B cell (primary cell): ENCODE measurements around the gene DTNA.

ENCODE experiments used
- EZH2 ChIP-seq: IDR thresholded peaks from 2 replicates; pipeline ENCODE4 v1.6.1; 2012; ENCODE audit warnings: borderline replicate concordance, low read depth, mild to moderate bottlenecking, moderate library complexity, low read length; ENCODE audit not compliant: insufficient read depth, poor library complexity, severe bottlenecking
- TF ChIP-seq, protein P1 (sequence below): fragments of 200-600 bp; IDR thresholded peaks from one replicate; pipeline ENCODE4 v1.8.0; 2022; ENCODE audit warnings: antibody characterized with exemption, mild to moderate bottlenecking

DNA sequence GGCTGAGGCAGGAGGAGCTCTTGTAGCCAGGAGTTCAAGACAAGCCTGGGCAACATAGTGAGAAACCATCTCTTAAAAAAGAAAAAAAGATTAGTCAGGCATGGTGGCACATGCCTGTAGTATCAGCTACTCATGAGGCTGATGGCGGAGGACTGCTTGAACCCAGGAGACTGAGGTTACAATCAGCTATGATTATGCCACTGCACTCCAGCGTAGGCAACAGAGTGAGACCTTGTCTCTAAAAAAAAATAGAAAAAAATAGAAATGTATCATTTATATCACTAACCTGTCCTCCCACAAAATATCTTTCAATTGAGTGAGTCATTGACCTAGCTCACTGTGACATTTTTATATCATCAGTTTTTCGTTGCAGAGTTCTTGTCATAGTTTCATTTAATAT lies 152.5 kb downstream of the DTNA start:
- TF ChIP-seq, protein P1, sequence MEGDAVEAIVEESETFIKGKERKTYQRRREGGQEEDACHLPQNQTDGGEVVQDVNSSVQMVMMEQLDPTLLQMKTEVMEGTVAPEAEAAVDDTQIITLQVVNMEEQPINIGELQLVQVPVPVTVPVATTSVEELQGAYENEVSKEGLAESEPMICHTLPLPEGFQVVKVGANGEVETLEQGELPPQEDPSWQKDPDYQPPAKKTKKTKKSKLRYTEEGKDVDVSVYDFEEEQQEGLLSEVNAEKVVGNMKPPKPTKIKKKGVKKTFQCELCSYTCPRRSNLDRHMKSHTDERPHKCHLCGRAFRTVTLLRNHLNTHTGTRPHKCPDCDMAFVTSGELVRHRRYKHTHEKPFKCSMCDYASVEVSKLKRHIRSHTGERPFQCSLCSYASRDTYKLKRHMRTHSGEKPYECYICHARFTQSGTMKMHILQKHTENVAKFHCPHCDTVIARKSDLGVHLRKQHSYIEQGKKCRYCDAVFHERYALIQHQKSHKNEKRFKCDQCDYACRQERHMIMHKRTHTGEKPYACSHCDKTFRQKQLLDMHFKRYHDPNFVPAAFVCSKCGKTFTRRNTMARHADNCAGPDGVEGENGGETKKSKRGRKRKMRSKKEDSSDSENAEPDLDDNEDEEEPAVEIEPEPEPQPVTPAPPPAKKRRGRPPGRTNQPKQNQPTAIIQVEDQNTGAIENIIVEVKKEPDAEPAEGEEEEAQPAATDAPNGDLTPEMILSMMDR, result no peak
- TF ChIP-seq EZH2, result no peak
